GM23248 (cell line): ENCODE results near the gene ADARB1. TPM values are rescaled to one million over a fixed set of nuclear protein-coding genes. Genes with fewer than 3 reads are reported as not detected.
"Not testable (repeated sequence)": the region's sequence is repeated elsewhere in the genome, so short reads cannot be mapped to it uniquely, and the experiment has no call there.

Experiments
- DNase-seq: peaks from one replicate; pipeline ENCODE4 v3.0.0-alpha.2; 2015
- H2AFZ ChIP-seq: fragments of 200-600 bp; sonication (generic); 2 replicates; pipeline ENCODE4 v1.6.1; 2016; ENCODE audit warnings: antibody characterized with exemption
- H3F3A ChIP-seq: fragments of 200-600 bp; sonication (generic); 2 replicates; pipeline ENCODE4 v1.6.1; 2016; ENCODE audit warnings: mild to moderate bottlenecking, antibody characterized with exemption, mixed run types; ENCODE audit not compliant: insufficient read depth
- H3K27ac ChIP-seq: fragments of 200-600 bp; sonication (generic); 2 replicates; pipeline ENCODE4 v1.5.1; 2016; ENCODE audit warnings: mild to moderate bottlenecking
- H3K27me3 ChIP-seq: fragments of 200-600 bp; sonication (generic); replicated peaks from 2 replicates; pipeline ENCODE4 v1.6.1; 2016; ENCODE audit warnings: mild to moderate bottlenecking; ENCODE audit not compliant: insufficient read depth
- H3K36me3 ChIP-seq: fragments of 200-600 bp; sonication (generic); 2 replicates; pipeline ENCODE4 v1.6.1; 2016; ENCODE audit warnings: low read depth, mild to moderate bottlenecking
- H3K4me1 ChIP-seq: fragments of 200-600 bp; sonication (generic); 2 replicates; pipeline ENCODE4 v1.6.1; 2016; ENCODE audit warnings: mild to moderate bottlenecking; ENCODE audit not compliant: insufficient read depth
- H3K4me2 ChIP-seq: fragments of 200-600 bp; sonication (generic); one replicate; pipeline ENCODE4 v1.6.1; 2016; ENCODE audit warnings: mild to moderate bottlenecking; ENCODE audit not compliant: unreplicated experiment
- H3K4me3 ChIP-seq: fragments of 200-600 bp; sonication (generic); 2 replicates; pipeline ENCODE4 v1.5.1; 2016; ENCODE audit warnings: mild to moderate bottlenecking
- H3K79me2 ChIP-seq: fragments of 200-600 bp; sonication (generic); 2 replicates; pipeline ENCODE4 v1.6.1; 2016; ENCODE audit warnings: mild to moderate bottlenecking; ENCODE audit not compliant: insufficient read depth
- H3K9ac ChIP-seq: fragments of 200-600 bp; sonication (generic); 2 replicates; pipeline ENCODE4 v1.6.1; 2016; ENCODE audit warnings: mild to moderate bottlenecking
- H3K9me2 ChIP-seq: fragments of 200-600 bp; sonication (generic); 2 replicates; pipeline ENCODE4 v1.6.1; 2016; ENCODE audit warnings: mixed run types, mild to moderate bottlenecking, moderate library complexity; ENCODE audit not compliant: insufficient read depth
- H3K9me3 ChIP-seq: fragments of 200-600 bp; sonication (generic); one replicate; pipeline ENCODE4 v1.6.1; 2017; ENCODE audit warnings: low read depth
- H4K20me1 ChIP-seq: fragments of 200-600 bp; sonication (generic); 2 replicates; pipeline ENCODE4 v1.6.0; 2016; ENCODE audit not compliant: insufficient read depth
- EZH2 ChIP-seq: fragments of 200-600 bp; sonication (generic); IDR thresholded peaks from 2 replicates; pipeline ENCODE4 v1.6.1; 2018; ENCODE audit warnings: antibody characterized with exemption, mild to moderate bottlenecking; ENCODE audit not compliant: insufficient read depth, poor library complexity, severe bottlenecking
- EZH2phosphoT487 ChIP-seq: fragments of 200-600 bp; sonication (generic); IDR thresholded peaks from 2 replicates; pipeline ENCODE4 v1.6.1; 2018; ENCODE audit warnings: antibody characterized with exemption, moderate library complexity, mild to moderate bottlenecking, low read depth; ENCODE audit not compliant: insufficient read depth
- WGBS, 2 experiments: methylation state at CpG; one replicate each; pipeline ENCODE4 v1.1.6; 2015 to 2017; ENCODE audit warnings: low lambda C conversion rate in 2 of 2, low coverage in 1 of 2; ENCODE audit errors: missing lambda C conversion rate in 2 of 2; 5-methylcytosine and 5-hydroxymethylcytosine counted together
- in situ Hi-C: fragments of 300-500 bp; cut with MboI; formaldehyde crosslinking; loops from 2 replicates; pipeline ENCODE4 v1.15.0; 2020
- polyA plus RNA-seq: library from polyadenylated mRNA; unstranded; fragments of >200 nt; fragmentation: Nextera tagmentation; extraction: Ambion mirVana; gene quantifications from 2 replicates; pipeline ENCODE4 v1.2.1, GENCODE V29; 2016
- total RNA-seq: library from RNA; depleted of rRNA; stranded (reverse); fragments of >200 nt; shearing (Covaris generic); gene quantifications from 2 replicates; pipeline ENCODE4 v1.2.3, GENCODE V29; 2014

ADARB1 gene
- total and polyA plus RNA-seq, 2 experiments from 2014 or later = 16.3 to 17.4 TPM

GRCh38 chr21:45136927-45137611, 62.7 kb downstream of the ADARB1 start:
- Histone ChIP-seq H2AFZ (no peak overlapping the region), H3K4me3 (no peak overlapping the region), H3K9ac (no peak overlapping the region; the same call in 1 of the 2 replicates), H3K27me3 (no peaks in the 10 kb centered on the region), H3K4me1 (peaks cover 26% of the 10 kb centered on the region), H4K20me1 (no peaks in the 10 kb centered on the region), H3K4me2 (no peak overlapping the region), H3K27ac (peak overlapping the region; percentile 35), H3K9me3 (no peaks in the 10 kb centered on the region), H3K79me2 (peaks cover 26% of the 10 kb centered on the region), H3K36me3 (no peaks in the 10 kb centered on the region), H3K9me2 (no peaks in the 10 kb centered on the region), H3F3A (peaks cover 34% of the 10 kb centered on the region)
- WGBS, 2 experiments = 45 to 47% methylated on average over 11 of the region's 11 CpGs
- no peak for TF ChIP-seq EZH2phosphoT487
- TF ChIP-seq EZH2 = no peak
- in situ Hi-C loops = no loop called here
- peak; percentile 89 for DNase-seq

- TF ChIP-seq EZH2phosphoT487 = no peak
- TF ChIP-seq EZH2 = no peak
- Histone ChIP-seq H3F3A (peaks cover 29% of the 10 kb centered on the region), H3K9ac (no peak overlapping the region), H3K27me3 (no peaks in the 10 kb centered on the region), H3K79me2 (peaks cover 21% of the 10 kb centered on the region), H3K4me3 (no peak overlapping the region), H3K9me3 (no peaks in the 10 kb centered on the region), H2AFZ (no peak overlapping the region), H3K27ac (0 out of 2 replicates have a peak overlapping the region, but pooled peaks have one; percentile 35), H3K4me2 (no peak overlapping the region), H3K9me2 (no peaks in the 10 kb centered on the region), H4K20me1 (no peaks in the 10 kb centered on the region), H3K36me3 (no peaks in the 10 kb centered on the region), H3K4me1 (peaks cover 27% of the 10 kb centered on the region)
- DNase-seq = no peak
- in situ Hi-C loops = no loop called here
These were observed 63.2 kb downstream of the ADARB1 start for GRCh38 chr21:45137612-45137937.

- in situ Hi-C loops = no loop called here
- Histone ChIP-seq H3K4me3 (no peak overlapping the region), H3K27ac (no peak overlapping the region), H3F3A (peaks cover 28% of the 10 kb centered on the region), H3K27me3 (no peaks in the 10 kb centered on the region), H3K4me1 (peaks cover 24% of the 10 kb centered on the region), H3K9ac (no peak overlapping the region), H3K79me2 (peaks cover 15% of the 10 kb centered on the region; the same call in 1 of the 2 replicates), H3K36me3 (no peaks in the 10 kb centered on the region), H3K9me3 (no peaks in the 10 kb centered on the region), H3K4me2 (no peak overlapping the region), H4K20me1 (no peaks in the 10 kb centered on the region), H3K9me2 (no peaks in the 10 kb centered on the region), H2AFZ (no peak overlapping the region)
- no peak for TF ChIP-seq EZH2phosphoT487
- TF ChIP-seq EZH2 = no peak
- WGBS, 2 experiments = 60 to 70% methylated on average over 11 to 12 of the region's 12 CpGs
- DNase-seq = peak; percentile 74
These were observed 64.0 kb downstream of the ADARB1 start for GRCh38 chr21:45138199-45139002.

- H3K27me3 ChIP-seq, H3K4me2 ChIP-seq, in situ Hi-C loops, H3K4me3 ChIP-seq, H3K9me3 ChIP-seq, H3K9me2 ChIP-seq, H3K9ac ChIP-seq, H2AFZ ChIP-seq, H4K20me1 ChIP-seq, DNase-seq, H3K36me3 ChIP-seq, H3K27ac ChIP-seq: not testable (repeated sequence)
- Histone ChIP-seq H3F3A (peaks cover 28% of the 10 kb centered on the region), H3K4me1 (peaks cover 24% of the 10 kb centered on the region), H3K79me2 (peaks cover 15% of the 10 kb centered on the region; the same call in 1 of the 2 replicates)
- WGBS, 2 experiments = 81 to 87% methylated on average over 7 of the region's 7 CpGs
These were observed 64.6 kb downstream of the ADARB1 start for GRCh38 chr21:45139003-45139360.
